Coronary artery (tissue), 2 donors: ENCODE measurements around the gene ABCC5.

Experiments used
- DNase-seq: peaks from one replicate; pipeline ENCODE4 v3.0.0-alpha.2; 2017; ENCODE audit warnings: low spot score
- H3K27ac ChIP-seq, 2 donors: fragments of 200-600 bp; sonication (generic); one replicate each; pipeline ENCODE4 v1.5.1; 2016 to 2019
- H3K4me3 ChIP-seq: fragments of 200-600 bp; sonication (generic); 2 replicates; pipeline ENCODE4 v1.5.1; 2016; ENCODE audit warnings: mild to moderate bottlenecking, moderate library complexity
- CTCF ChIP-seq: fragments of 200-600 bp; sonication (generic); IDR thresholded peaks from one replicate; pipeline ENCODE4 v1.5.1; 2019; ENCODE audit warnings: antibody characterized with exemption

ABCC5 gene

DNA sequence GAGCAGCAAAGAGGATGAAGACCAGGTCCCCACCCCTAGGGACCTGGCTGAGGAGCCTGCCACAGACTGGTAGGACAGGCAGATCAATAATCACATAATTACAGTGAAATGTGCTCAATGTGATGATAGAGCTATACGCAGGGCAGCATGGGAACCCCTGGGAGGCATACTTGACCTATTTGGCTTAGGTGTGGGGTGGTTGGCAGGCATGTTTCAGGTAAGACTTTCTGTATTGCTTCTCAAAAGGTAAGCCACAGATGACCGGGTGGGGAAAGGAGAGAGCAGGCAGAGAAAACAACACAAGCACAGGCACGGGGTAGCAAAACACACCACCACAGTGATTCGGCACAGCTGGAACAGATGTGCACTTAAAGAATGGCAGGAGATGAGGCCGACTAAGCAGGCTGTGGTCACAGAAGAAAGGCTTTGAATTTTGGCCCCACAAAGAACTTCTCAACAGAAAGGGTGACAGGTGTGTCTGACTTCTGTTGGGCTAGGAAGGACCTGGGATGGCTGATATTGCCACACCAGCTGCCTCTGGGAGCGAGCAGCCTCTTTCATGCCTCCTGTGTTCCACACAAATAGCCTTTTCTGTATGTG, 64.1 kb downstream of the ABCC5 start:
- DNase-seq: no peak
- TF ChIP-seq CTCF: no peak
- Histone ChIP-seq H3K4me3 (no peak overlapping the region), H3K27ac (no peak overlapping the region)

DNA sequence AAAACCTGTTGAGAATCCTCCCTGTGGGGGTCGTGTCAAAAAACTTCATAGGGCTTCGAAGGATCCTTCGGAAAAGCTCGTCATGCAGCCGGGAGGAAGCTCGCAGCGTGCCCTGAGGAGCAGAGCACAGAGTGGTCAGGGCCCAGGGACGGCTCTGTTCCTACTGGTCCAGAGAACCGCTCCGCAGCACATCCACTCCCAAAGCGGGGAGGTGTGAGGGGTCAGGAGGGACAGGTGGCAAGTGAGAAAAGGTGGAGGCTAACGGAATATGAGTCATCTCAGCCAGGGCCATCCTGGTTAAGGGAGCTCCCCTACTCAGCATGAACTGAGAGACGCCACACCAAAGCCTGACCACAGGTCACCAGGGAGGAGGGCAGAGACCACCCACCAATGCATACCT, 66.2 kb downstream of the ABCC5 start:
- Histone ChIP-seq H3K27ac (no peak overlapping the region), H3K4me3 (no peak overlapping the region)
- TF ChIP-seq CTCF: no peak
- no peak for DNase-seq

DNA sequence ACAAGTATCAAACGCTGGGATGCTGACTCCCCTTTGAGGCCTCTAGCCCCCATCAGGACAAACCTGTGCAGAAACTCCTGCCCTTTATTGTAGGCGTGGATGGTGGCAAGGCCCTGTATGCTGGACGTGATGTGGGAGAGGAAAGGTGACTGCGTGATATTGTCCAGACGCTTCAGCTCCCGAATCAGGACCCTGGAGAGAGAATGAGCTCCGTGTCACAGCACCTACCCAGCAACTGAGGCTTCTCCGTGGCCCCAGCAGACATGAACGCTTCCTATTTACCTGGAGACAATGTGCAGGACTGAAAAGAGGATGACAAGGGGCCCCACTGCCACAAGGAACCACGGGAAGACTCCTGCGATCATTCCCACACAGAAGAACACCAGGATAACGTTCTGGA, 68.0 kb downstream of the ABCC5 start:
- Histone ChIP-seq H3K4me3 (no peak overlapping the region), H3K27ac (no peak overlapping the region)
- TF ChIP-seq CTCF: no peak
- DNase-seq: no peak

GRCh38 chr3:183946037-183946436, 71.6 kb downstream of the ABCC5 start:
- DNase-seq: no peak
- H3K27ac ChIP-seq: no peak overlapping the region
- TF ChIP-seq CTCF: no peak
- no peak overlapping the region for H3K4me3 ChIP-seq

GRCh38 chr3:183944775-183945174, 72.9 kb downstream of the ABCC5 start:
- DNase-seq: no peak
- TF ChIP-seq CTCF: no peak
- Histone ChIP-seq H3K4me3 (no peak overlapping the region), H3K27ac (no peak overlapping the region)

- no peak for DNase-seq
- H3K4me3 ChIP-seq: no peak overlapping the region
- no peak overlapping the region for H3K27ac ChIP-seq
- no peak for TF ChIP-seq CTCF
Observed at GRCh38 chr3:183943739-183944138, 73.9 kb downstream of the ABCC5 start.

DNA sequence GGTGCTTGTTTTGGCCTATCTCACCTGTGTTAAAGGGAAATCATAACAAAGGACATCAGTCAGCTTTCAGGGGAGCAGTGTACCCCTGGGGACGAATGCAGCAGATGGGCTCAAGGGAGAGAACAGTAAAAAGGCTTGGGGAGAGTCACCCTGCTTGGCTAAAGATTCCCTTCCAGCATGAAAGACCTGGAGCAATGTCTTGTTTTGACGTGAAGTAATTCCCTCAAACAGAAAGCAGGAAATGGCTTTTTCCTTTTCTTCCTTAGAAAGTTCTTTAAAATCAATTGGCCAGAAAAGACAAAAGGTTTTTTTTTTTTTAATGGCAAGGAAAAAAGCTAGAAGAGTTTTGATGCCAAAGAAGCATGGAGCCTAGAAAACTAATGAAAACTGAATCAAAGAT, 76.5 kb downstream of the ABCC5 start:
- DNase-seq: no peak
- H3K4me3 ChIP-seq: no peak overlapping the region
- no peak overlapping the region for H3K27ac ChIP-seq
- no peak for TF ChIP-seq CTCF
